Measurements from ENCODE around the gene C6orf141. TPM values are rescaled to one million over a fixed set of nuclear protein-coding genes. Genes with fewer than 3 reads are reported as not detected.

Gene C6orf141
- total and polyA plus RNA-seq, 2 of the 13 experiments (the other 11 are each of a cell fraction or from before 2014, with no cell fraction given) = 0.07 TPM; not detected in 1

- TF ChIP-seq PAXIP1 (CRISPR knock-in tag; conservative IDR thresholded peaks at IDR 0.05) (peak; percentile 53), ZNF12 (CRISPR knock-in tag; IDR thresholded peaks at IDR 0.05) (no peak), ZNF709 (CRISPR knock-in tag; IDR thresholded peaks at IDR 0.05) (no peak), ZBTB26 (CRISPR knock-in tag; IDR thresholded peaks at IDR 0.05; ENCODE audit: borderline replicate concordance) (no peak), ERF (CRISPR knock-in tag; IDR thresholded peaks at IDR 0.05) (no peak; the same call in 1 of the 2 replicates), CEBPG (CRISPR knock-in tag; IDR thresholded peaks at IDR 0.05) (no peak), SAFB2 (CRISPR knock-in tag; IDR thresholded peaks at IDR 0.05; ENCODE audit: borderline replicate concordance, low read depth) (no peak), DR1 (CRISPR knock-in tag; IDR thresholded peaks at IDR 0.05) (no peak), ZNF816 (CRISPR knock-in tag; IDR thresholded peaks at IDR 0.05; ENCODE audit: borderline replicate concordance) (no peak), HMG20A (CRISPR knock-in tag; IDR thresholded peaks at IDR 0.05; ENCODE audit: borderline replicate concordance) (peak; percentile 69; the same call in 1 of the 2 replicates), ZNF746 (CRISPR knock-in tag; IDR thresholded peaks at IDR 0.05) (no peak), TCF12 (IDR thresholded peaks at IDR 0.05) (no peak), TCF12 (CRISPR knock-in tag; IDR thresholded peaks at IDR 0.05) (no peak), HOXA5 (CRISPR knock-in tag; IDR thresholded peaks at IDR 0.05) (no peak), CHD4 (IDR thresholded peaks at IDR 0.05; ENCODE audit: borderline replicate concordance, low read length) (no peak), ZNF124 (CRISPR knock-in tag; IDR thresholded peaks at IDR 0.05) (no peak), ATF2 (CRISPR knock-in tag; IDR thresholded peaks at IDR 0.05) (0 out of 2 replicates have a peak, but pooled peaks have one; percentile 40), RFXAP (CRISPR knock-in tag; IDR thresholded peaks at IDR 0.05; ENCODE audit: borderline replicate concordance) (no peak), CREB3 (CRISPR knock-in tag; IDR thresholded peaks at IDR 0.05) (no peak), ZNF292 (CRISPR knock-in tag; IDR thresholded peaks at IDR 0.05; ENCODE audit: borderline replicate concordance, low read depth) (no peak), TCF7 (IDR thresholded peaks at IDR 0.05; ENCODE audit: low read depth) (0 out of 2 replicates have a peak, but pooled peaks have one; percentile 32), FOXP1 (IDR thresholded peaks at IDR 0.05) (peak; percentile 10; the same call in 1 of the 2 replicates), FOXP1 (CRISPR knock-in tag; IDR thresholded peaks at IDR 0.05) (peak; percentile 72; the same call in 1 of the 2 replicates), ZNF580 (CRISPR knock-in tag; IDR thresholded peaks at IDR 0.05; ENCODE audit: borderline replicate concordance, low read depth) (no peak), FLYWCH1 (CRISPR knock-in tag; IDR thresholded peaks at IDR 0.05) (no peak), ZNF576 (CRISPR knock-in tag; IDR thresholded peaks at IDR 0.05) (no peak)
These were observed 41.1 kb upstream of the C6orf141 start (continued) for GRCh38 chr6:49509342-49509741.

Measured in HepG2 (cell line).